ENCODE measurements around the gene BPIFB6. TPM values are rescaled to one million over a fixed set of nuclear protein-coding genes. Genes with fewer than 3 reads are reported as not detected.

Gene BPIFB6
- total RNA-seq, 3 donors from 2014 or later, result not detected

DNA sequence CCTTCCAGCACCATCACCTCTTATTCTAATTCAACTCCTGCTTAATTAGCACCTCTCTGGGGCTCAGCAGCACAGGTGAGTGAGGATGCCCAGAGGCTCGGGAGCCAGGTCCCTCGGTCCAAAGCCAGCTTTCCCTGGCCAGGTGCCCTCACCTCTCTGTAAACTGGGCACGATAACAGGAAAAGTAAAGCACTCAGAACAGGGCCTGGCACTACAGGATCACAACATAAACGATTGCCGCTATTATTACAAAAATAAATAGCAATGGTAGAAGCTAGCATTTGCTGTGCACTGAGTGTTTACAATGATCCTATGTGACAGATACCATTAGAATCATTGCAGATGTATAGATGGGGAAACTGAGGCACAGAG is 21.3 kb upstream of the BPIFB6 start:
- TF ChIP-seq POLR2A (IDR thresholded peaks at IDR 0.05), result no peak
- TF ChIP-seq, protein P1, sequence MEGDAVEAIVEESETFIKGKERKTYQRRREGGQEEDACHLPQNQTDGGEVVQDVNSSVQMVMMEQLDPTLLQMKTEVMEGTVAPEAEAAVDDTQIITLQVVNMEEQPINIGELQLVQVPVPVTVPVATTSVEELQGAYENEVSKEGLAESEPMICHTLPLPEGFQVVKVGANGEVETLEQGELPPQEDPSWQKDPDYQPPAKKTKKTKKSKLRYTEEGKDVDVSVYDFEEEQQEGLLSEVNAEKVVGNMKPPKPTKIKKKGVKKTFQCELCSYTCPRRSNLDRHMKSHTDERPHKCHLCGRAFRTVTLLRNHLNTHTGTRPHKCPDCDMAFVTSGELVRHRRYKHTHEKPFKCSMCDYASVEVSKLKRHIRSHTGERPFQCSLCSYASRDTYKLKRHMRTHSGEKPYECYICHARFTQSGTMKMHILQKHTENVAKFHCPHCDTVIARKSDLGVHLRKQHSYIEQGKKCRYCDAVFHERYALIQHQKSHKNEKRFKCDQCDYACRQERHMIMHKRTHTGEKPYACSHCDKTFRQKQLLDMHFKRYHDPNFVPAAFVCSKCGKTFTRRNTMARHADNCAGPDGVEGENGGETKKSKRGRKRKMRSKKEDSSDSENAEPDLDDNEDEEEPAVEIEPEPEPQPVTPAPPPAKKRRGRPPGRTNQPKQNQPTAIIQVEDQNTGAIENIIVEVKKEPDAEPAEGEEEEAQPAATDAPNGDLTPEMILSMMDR (IDR thresholded peaks at IDR 0.05), result no peak
- TF ChIP-seq POLR2AphosphoS5 (IDR thresholded peaks at IDR 0.05), result no peak
- Histone ChIP-seq H3K36me3 (no peaks in the 10 kb centered on the region), H3K4me1 (no peaks in the 10 kb centered on the region), H3K27me3 (no peaks in the 10 kb centered on the region), H3K9me3 (peaks cover 0 to 2% of the 10 kb centered on the region in 2 donors), H3K4me3 (no peak overlapping the region), H3K27ac (no peak overlapping the region)
- DNase-seq (ENCODE audit: low spot score in 2 of 2), result no peak
- intact Hi-C loops (cut with DNase I; ENCODE audit: low total_unique reads), result no loop called here

GRCh38 chr20:33010674-33011449 is 20.6 kb upstream of the BPIFB6 start:
- H3K27ac ChIP-seq, result no peak overlapping the region
- no peak overlapping the region for H3K4me3 ChIP-seq
- intact Hi-C loops (cut with DNase I; ENCODE audit: low total_unique reads), result no loop called here
- no peaks in the 10 kb centered on the region for H3K9me3 ChIP-seq
- no peaks in the 10 kb centered on the region for H3K36me3 ChIP-seq
- peaks cover 0 to 7% of the 10 kb centered on the region in 2 donors for H3K27me3 ChIP-seq
- no peak for TF ChIP-seq POLR2AphosphoS5 (IDR thresholded peaks at IDR 0.05)
- TF ChIP-seq, protein P1 (IDR thresholded peaks at IDR 0.05), result no peak
- no peak for TF ChIP-seq POLR2A (IDR thresholded peaks at IDR 0.05)
- DNase-seq (ENCODE audit: low spot score in 2 of 2), result no peak
- H3K4me1 ChIP-seq, result no peaks in the 10 kb centered on the region

DNA sequence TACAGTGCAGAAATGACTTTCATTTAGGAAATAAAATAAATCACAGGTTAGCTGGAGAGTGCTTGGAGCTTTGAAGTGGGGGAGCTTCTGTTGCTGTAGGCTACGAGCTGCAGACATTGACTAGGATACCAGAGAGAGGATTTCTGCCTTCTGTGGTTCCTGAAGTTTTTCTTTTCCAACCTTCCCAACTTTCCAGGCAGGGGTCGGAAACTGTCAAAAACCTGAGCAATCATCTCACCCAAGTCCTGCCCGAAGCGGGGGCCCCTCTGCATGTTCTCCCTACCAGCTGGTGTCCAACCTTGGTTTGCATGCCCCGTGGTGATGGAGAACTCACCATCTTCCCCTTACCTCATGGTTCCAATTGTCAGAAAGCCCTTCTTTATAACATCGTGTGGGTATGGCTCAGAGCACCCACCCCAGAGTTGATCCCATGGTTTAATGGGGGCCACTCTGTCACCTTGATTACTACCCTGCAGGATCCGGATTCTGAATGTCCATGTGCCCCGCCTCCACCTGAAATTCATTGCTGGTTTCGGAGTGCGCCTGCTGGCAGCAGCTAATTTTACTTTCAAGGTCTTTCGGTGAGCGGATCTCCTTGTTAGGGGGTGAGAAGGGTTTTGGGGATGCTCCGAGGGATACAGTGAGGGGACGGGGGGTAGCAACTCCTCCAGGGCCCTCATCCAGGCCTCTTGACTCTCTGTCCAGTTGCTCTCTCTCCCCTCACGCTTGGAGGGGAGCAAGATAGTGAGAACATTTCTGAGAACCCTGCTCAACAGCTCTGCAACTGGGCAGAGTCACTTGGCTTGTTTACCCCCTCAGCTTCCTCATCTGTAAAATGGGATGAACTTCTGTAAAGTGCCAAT is 18.9 kb upstream of the BPIFB6 start:
- intact Hi-C loops (cut with DNase I; ENCODE audit: low total_unique reads), result no loop called here
- no peak overlapping the region for H3K4me3 ChIP-seq
- H3K27me3 ChIP-seq, result peaks cover 0 to 18% of the 10 kb centered on the region in 2 donors
- no peaks in the 10 kb centered on the region for H3K9me3 ChIP-seq
- no peaks in the 10 kb centered on the region for H3K4me1 ChIP-seq
- DNase-seq (ENCODE audit: low spot score in 2 of 2), result no peak
- H3K36me3 ChIP-seq, result no peaks in the 10 kb centered on the region
- H3K27ac ChIP-seq, result no peak overlapping the region
- TF ChIP-seq POLR2AphosphoS5 (IDR thresholded peaks at IDR 0.05), result no peak
- no peak for TF ChIP-seq POLR2A (IDR thresholded peaks at IDR 0.05)
- TF ChIP-seq, protein P1 (IDR thresholded peaks at IDR 0.05), result no peak

DNA sequence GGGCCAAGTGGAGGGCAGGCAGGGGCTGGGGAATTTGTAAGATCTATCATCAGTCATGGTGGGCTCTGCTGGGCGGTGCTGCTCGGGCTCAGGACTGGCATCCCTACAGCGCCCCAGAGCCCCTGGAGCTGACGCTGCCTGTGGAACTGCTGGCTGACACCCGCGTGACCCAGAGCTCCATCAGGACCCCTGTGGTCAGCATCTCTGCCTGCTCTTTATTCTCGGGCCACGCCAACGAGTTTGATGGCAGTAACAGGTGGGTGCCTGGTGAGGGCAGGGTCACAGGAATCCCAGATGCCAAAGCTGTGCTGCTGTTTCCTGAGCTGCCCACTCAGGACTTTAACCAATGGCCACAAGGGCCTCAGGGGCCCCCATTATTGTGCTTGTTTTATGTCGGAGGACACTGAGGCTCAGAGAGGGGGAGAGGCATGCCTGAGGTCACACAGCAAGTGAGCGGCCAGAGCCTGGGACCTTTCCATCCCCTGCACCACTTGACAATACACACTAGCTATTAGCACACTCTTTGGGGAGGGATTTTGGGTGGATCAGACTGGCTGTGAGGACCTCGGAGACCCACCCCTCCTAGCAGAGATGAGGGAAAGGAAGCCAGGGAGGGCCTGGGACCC is 17.6 kb upstream of the BPIFB6 start:
- peaks cover 0 to 18% of the 10 kb centered on the region in 2 donors for H3K27me3 ChIP-seq
- H3K27ac ChIP-seq, result no peak overlapping the region
- H3K4me3 ChIP-seq, result no peak overlapping the region
- DNase-seq (ENCODE audit: low spot score in 2 of 2), result no peak
- no peaks in the 10 kb centered on the region for H3K9me3 ChIP-seq
- no peaks in the 10 kb centered on the region for H3K4me1 ChIP-seq
- TF ChIP-seq, protein P1 (IDR thresholded peaks at IDR 0.05), result no peak
- intact Hi-C loops (cut with DNase I; ENCODE audit: low total_unique reads), result no loop called here
- H3K36me3 ChIP-seq, result no peaks in the 10 kb centered on the region

All from breast epithelium (tissue), 4 donors.